Endothelial cell of umbilical vein (primary cell): ENCODE measurements around the gene CSMD2. TPM values are rescaled to one million over a fixed set of nuclear protein-coding genes. Genes with fewer than 3 reads are reported as not detected.

Experiments used
- BruUV-seq: library from RNA; stranded (reverse); fragments of 400-500 nt; replicated peaks from 2 replicates; lab custom pipeline; 2021; lab: Mats Ljungman, UMichigan
- CTCF ChIA-PET: fragments of 300-600, 350-600 bp; sonication (Branson Sonifier 250); formaldehyde crosslinking; loops from one replicate; lab custom pipeline; 2021; ENCODE audit warnings: antibody characterized with exemption, inconsistent platforms; lab: Charles Lee
- POLR2A ChIA-PET: fragments of 300-600, 350-600 bp; sonication (Branson Sonifier 250); formaldehyde crosslinking; loops from one replicate; lab custom pipeline; 2021; ENCODE audit warnings: antibody characterized with exemption, inconsistent platforms; lab: Charles Lee
- DNase-seq: peaks from one replicate; pipeline ENCODE4 v3.0.0-alpha.2; 2011; ENCODE audit warnings: low read depth, low spot score
- FAIRE-seq: peaks from 2 replicates; lab custom pipeline; 2011; peaks lifted over from hg19 to GRCh38; lab: Jason Lieb, UNC
- H2AFZ ChIP-seq: 2 replicates; pipeline ENCODE4 v1.6.0; 2012; ENCODE audit warnings: low read depth, low read length, control low read depth, inconsistent platforms
- H3K27ac ChIP-seq: 2 replicates; pipeline ENCODE4 v1.5.1; 2011; ENCODE audit warnings: low read depth, mild to moderate bottlenecking, control low read depth, low read length, moderate library complexity; ENCODE audit not compliant: insufficient read depth
- H3K27me3 ChIP-seq, 2 experiments: 2 replicates each; pipeline versions ENCODE4 v1.6.0 to v1.6.1; 2011; ENCODE audit warnings: low read length in 2 of 2, mixed read lengths in 1 of 2; ENCODE audit not compliant: control insufficient read depth in 2 of 2, insufficient read depth in 2 of 2
- H3K36me3 ChIP-seq, 2 experiments: 2 replicates in 1 of 2; 3 replicates in 1 of 2; pipeline ENCODE4 v1.5.1; 2011; ENCODE audit warnings: low read length in 2 of 2, mild to moderate bottlenecking in 1 of 2, moderate library complexity in 1 of 2; ENCODE audit not compliant: control insufficient read depth in 2 of 2, insufficient read depth in 2 of 2; ENCODE audit errors: extremely low read depth in 1 of 2
- H3K4me1 ChIP-seq: 3 replicates; pipeline ENCODE4 v1.5.1; 2011; ENCODE audit warnings: mild to moderate bottlenecking, low read length; ENCODE audit not compliant: control insufficient read depth, insufficient read depth; ENCODE audit errors: extremely low read depth
- H3K4me2 ChIP-seq: 2 replicates; pipeline ENCODE4 v1.6.1; 2011; ENCODE audit warnings: low read length, control low read depth, mixed read lengths; ENCODE audit not compliant: insufficient read depth
- H3K4me3 ChIP-seq, 3 experiments: fragments of 200-600 bp in 1 of 3; sonication (generic), shearing (Covaris generic) in 1 of 3; replicated peaks in 1 of 3; 2 replicates each; pipeline ENCODE4 v1.5.1; 2011 to 2016; ENCODE audit warnings: control low read depth in 3 of 3, low read length in 3 of 3, mild to moderate bottlenecking in 2 of 3, inconsistent platforms in 1 of 3, low read depth in 1 of 3, moderate library complexity in 1 of 3; ENCODE audit not compliant: insufficient read depth in 1 of 3
- H3K79me2 ChIP-seq: 2 replicates; pipeline ENCODE4 v1.6.0; 2012; ENCODE audit warnings: low read length, inconsistent platforms; ENCODE audit not compliant: control insufficient read depth, insufficient read depth
- H3K9ac ChIP-seq: replicated peaks from 2 replicates; pipeline ENCODE3; 2011; ENCODE audit warnings: low read length, control low read depth; ENCODE audit not compliant: insufficient read depth; ENCODE audit errors: extremely low read depth
- H3K9me1 ChIP-seq: replicated peaks from 3 replicates; pipeline ENCODE4 v1.6.0; 2011; ENCODE audit warnings: mild to moderate bottlenecking, low read length; ENCODE audit not compliant: control insufficient read depth, insufficient read depth; ENCODE audit errors: extremely low read depth
- H3K9me3 ChIP-seq: replicated peaks from 2 replicates; pipeline ENCODE4 v1.5.1; 2012; ENCODE audit warnings: low read length, inconsistent platforms; ENCODE audit not compliant: control insufficient read depth, insufficient read depth
- H4K20me1 ChIP-seq: replicated peaks from 2 replicates; pipeline ENCODE3; 2011; ENCODE audit warnings: mild to moderate bottlenecking, low read length; ENCODE audit not compliant: control insufficient read depth, insufficient read depth; ENCODE audit errors: extremely low read depth
- CTCF ChIP-seq, 2 donors: IDR thresholded peaks; 1 replicate in 1 of 2; 2 replicates in 1 of 2; pipeline ENCODE4 v1.5.1; 2011; ENCODE audit warnings: low read length in 2 of 2, mild to moderate bottlenecking in 2 of 2, moderate library complexity in 2 of 2, control low read depth in 1 of 2, inconsistent platforms in 1 of 2, low read depth in 1 of 2; ENCODE audit not compliant: insufficient read depth in 1 of 2; ENCODE audit errors: extremely low read depth in 1 of 2
- EZH2 ChIP-seq: IDR thresholded peaks from 2 replicates; pipeline ENCODE4 v1.6.1; 2012; ENCODE audit warnings: borderline replicate concordance, low read depth, mild to moderate bottlenecking, moderate library complexity, low read length, inconsistent platforms; ENCODE audit not compliant: severe bottlenecking
- FOS ChIP-seq: IDR thresholded peaks from 2 replicates; pipeline ENCODE4 v1.6.1; 2011; ENCODE audit warnings: mild to moderate bottlenecking, low read length, moderate library complexity, borderline replicate concordance; ENCODE audit not compliant: insufficient read depth
- GATA2 ChIP-seq: IDR thresholded peaks from 2 replicates; pipeline ENCODE4 v1.7.0; 2011; ENCODE audit warnings: low read depth, mild to moderate bottlenecking, moderate library complexity, mixed read lengths, low read length; ENCODE audit not compliant: insufficient read length, insufficient read depth
- JUN ChIP-seq: IDR thresholded peaks from 2 replicates; pipeline ENCODE4 v1.6.1; 2011; ENCODE audit warnings: borderline replicate concordance, low read depth; ENCODE audit not compliant: insufficient read length, insufficient read depth
- MAX ChIP-seq: IDR thresholded peaks from 2 replicates; pipeline ENCODE4 v1.6.1; 2011; ENCODE audit not compliant: insufficient read depth, insufficient read length
- MYC ChIP-seq: IDR thresholded peaks from one replicate; pipeline ENCODE4 v1.6.1; 2011; ENCODE audit warnings: mild to moderate bottlenecking, low read depth, low read length
- POLR2A ChIP-seq: IDR thresholded peaks from 2 replicates; pipeline ENCODE4 v1.6.1; 2012; ENCODE audit warnings: low read depth, mild to moderate bottlenecking, control low read depth, low read length
- POLR2AphosphoS5 ChIP-seq: IDR thresholded peaks from 2 replicates; pipeline ENCODE4 v1.6.1; 2012; ENCODE audit warnings: low read depth, mild to moderate bottlenecking, control low read depth, low read length, moderate library complexity; ENCODE audit not compliant: insufficient read depth
- dilution Hi-C: fragments of 300-500 bp; cut with MboI; formaldehyde crosslinking; loops from one replicate; pipeline ENCODE4 v1.15.0; 2019; ENCODE audit warnings: low sequenced_read_pairs; ENCODE audit not compliant: extremely low pct_ligation_motif_present
- intact Hi-C: fragments of 100-400 bp; cut with micrococcal nuclease; formaldehyde crosslinking; loops from one replicate; pipeline ENCODE4 v1.10.0; 2022
- polyA plus RNA-seq, 4 experiments: library from polyadenylated mRNA; depleted of rRNA in 3 of 4; stranded (reverse) in 3 of 4; unstranded in 1 of 4; fragments of >200 nt; gene quantifications; 2 replicates each; pipeline versions ENCODE4 v1.2.1 to v1.2.3, GENCODE V29; 2011 to 2012; ENCODE audit warnings: missing spikeins in 1 of 4
- total RNA-seq: library from RNA; stranded (reverse); gene quantifications from 2 replicates; pipeline ENCODE4 v1.2.3, GENCODE V29; 2021

Gene CSMD2
- total and polyA plus RNA-seq, 2 donors (not counting 3 experiments of a cell fraction or from before 2014, with no cell fraction given), result under 0.01 TPM; not detected in 1

DNA sequence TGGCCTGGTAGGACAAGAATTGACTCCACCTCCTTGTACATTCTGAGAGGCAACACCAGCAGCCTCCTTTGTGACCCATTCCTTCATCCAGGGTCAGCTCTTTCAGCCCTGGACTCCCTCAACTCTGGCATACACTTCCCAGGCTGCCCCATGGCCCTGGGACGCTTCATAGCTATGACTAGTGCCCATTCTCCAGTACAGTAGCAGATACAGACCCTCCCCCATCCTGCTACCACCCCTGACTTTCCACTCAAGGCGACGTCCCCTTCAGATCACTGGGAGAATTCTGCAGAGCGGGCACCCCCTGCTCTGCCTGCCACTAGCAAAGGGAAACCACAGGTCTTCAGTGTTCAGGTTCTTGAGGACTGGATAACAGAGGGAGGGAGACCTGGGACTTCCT, 400.9 kb downstream of the CSMD2 start:
- no peak overlapping the region for H2AFZ ChIP-seq
- TF ChIP-seq MAX, result no peak
- TF ChIP-seq GATA2, result no peak
- TF ChIP-seq JUN, result no peak
- no peak for TF ChIP-seq FOS
- no peak for TF ChIP-seq CTCF (IDR thresholded peaks at IDR 0.05; ENCODE audit: extremely low read depth in 1 of 2, insufficient read depth in 1 of 2, low read depth in 1 of 2, low read length in 2 of 2)
- no peak for TF ChIP-seq POLR2AphosphoS5
- TF ChIP-seq POLR2A, result no peak
- no peak for TF ChIP-seq EZH2
- TF ChIP-seq MYC, result no peak
- no TSS peak for BruUV-seq
- no peak overlapping the region for H3K4me3 ChIP-seq
- dilution Hi-C loops, result no loop called here
- no peaks in the 10 kb centered on the region for H3K9me1 ChIP-seq
- no peaks in the 10 kb centered on the region for H3K9me3 ChIP-seq
- no peak overlapping the region for H3K4me2 ChIP-seq
- intact Hi-C loops, result no loop called here
- H3K4me1 ChIP-seq, result no peaks in the 10 kb centered on the region
- H3K9ac ChIP-seq, result no peak overlapping the region
- no peak overlapping the region for H3K27ac ChIP-seq
- no peaks in the 10 kb centered on the region for H4K20me1 ChIP-seq
- no peak for FAIRE-seq
- H3K36me3 ChIP-seq, result no peaks in the 10 kb centered on the region
- no peaks in the 10 kb centered on the region for H3K79me2 ChIP-seq
- DNase-seq, result no peak
- H3K27me3 ChIP-seq, result no peaks in the 10 kb centered on the region
- POLR2A ChIA-PET, result no interaction called here
- CTCF ChIA-PET, result no interaction called here
